ENCODE data around the gene AVPI1. TPM values are rescaled to one million over a fixed set of nuclear protein-coding genes. Genes with fewer than 3 reads are reported as not detected.

AVPI1 gene, protein sequence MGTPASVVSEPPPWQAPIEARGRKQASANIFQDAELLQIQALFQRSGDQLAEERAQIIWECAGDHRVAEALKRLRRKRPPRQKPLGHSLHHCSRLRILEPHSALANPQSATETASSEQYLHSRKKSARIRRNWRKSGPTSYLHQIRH
- 0.53 TPM for polyA plus RNA-seq (2012; ENCODE audit: missing spikeins)

DNA sequence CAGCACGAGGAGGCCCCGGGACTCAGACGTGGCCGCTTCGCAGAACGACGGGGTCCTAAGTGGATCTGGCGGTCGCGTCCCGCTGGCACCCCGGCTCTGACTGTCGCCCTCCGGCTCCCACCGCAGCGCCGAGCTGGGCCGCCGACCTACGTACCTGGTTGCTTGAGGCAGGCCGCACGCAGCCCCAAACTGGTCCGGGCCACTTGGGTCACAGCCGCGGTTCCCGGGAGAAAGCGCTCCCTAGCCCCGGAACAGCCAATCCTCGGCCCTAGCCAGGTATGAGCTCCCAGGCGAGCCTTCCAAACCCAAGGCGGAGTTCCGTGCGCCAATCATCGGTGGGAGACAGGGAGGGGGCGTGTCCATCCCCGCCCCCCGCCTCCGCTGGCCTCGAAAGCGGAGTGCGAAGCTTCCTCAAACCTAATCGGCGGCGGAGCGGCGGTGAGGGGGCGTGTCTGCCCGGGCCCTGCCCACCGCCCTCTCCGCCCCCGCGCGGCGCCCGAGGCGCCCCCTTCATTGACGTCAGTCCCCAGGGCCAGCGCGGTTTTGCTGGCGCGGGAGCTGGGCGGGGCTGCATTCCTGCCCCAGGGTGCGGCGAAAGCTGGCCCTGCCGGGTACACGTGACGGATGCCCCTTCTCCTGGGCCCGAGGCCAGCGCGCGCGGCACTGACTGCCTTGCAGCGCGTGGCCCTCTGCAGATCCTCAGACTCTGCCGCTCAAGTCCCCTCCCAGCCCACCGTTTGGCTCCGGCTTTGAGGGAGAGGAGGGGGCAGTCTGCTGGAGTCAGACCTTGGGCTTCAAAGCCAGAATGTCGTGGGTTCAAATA, at the start of gene AVPI1:
TSS of gene AVPI1 (minus strand) at position 280 of the 823 bp plus-strand sequence. CDS start 7,336 bp downstream, outside the sequence.
- no peak for TF ChIP-seq TAF1 (IDR thresholded peaks at IDR 0.05; ENCODE audit: borderline replicate concordance, low read depth, low read length)
- peak; percentile 42; the same call in 1 of the 2 replicates for TF ChIP-seq POLR2A (IDR thresholded peaks at IDR 0.05; ENCODE audit: low read depth, low read length)
- FAIRE-seq (peak; percentile 93), DNase-seq (ENCODE audit: insufficient read length) (peak; percentile 89)

DNA sequence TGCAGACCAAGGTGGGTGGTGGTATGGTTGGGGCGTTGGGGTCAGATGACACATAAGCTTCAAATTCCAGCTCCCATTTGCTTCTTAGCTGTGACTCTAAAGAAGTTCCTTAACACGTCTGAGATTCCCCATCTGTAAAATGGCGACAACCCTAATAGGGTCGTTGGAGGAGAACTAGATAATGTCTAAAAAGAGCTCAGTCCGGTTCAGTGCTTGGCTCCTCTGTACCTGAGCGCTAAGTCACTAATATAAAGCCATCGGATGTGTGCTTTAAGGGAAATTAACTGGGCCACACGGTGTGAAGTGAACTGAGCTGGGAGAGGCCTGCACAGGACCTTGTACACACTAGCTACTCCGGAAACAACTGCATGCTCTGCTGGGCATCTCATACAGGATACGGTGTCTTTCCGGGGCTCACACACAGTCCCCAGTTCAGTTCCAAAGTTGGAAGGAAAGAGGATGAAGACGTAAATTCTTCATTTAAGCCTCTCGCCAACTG, 49.4 kb upstream of the AVPI1 start:
- TF ChIP-seq POLR2A (IDR thresholded peaks at IDR 0.05; ENCODE audit: low read depth, low read length) (no peak), POLR2AphosphoS5 (IDR thresholded peaks at IDR 0.05; ENCODE audit: low read depth, low read length) (no peak), TAF1 (IDR thresholded peaks at IDR 0.05; ENCODE audit: borderline replicate concordance, low read depth, low read length) (no peak)
- DNase-seq (ENCODE audit: insufficient read length), result no peak
- peak; percentile 30 for FAIRE-seq

- TF ChIP-seq TAF1 (IDR thresholded peaks at IDR 0.05; ENCODE audit: borderline replicate concordance, low read depth, low read length) (no peak), POLR2AphosphoS5 (IDR thresholded peaks at IDR 0.05; ENCODE audit: low read depth, low read length) (no peak), POLR2A (IDR thresholded peaks at IDR 0.05; ENCODE audit: low read depth, low read length) (no peak)
- DNase-seq (ENCODE audit: insufficient read length) (no peak), FAIRE-seq (no peak)
These were observed 47.0 kb upstream of the AVPI1 start for GRCh38 chr10:97734021-97734420.

DNA sequence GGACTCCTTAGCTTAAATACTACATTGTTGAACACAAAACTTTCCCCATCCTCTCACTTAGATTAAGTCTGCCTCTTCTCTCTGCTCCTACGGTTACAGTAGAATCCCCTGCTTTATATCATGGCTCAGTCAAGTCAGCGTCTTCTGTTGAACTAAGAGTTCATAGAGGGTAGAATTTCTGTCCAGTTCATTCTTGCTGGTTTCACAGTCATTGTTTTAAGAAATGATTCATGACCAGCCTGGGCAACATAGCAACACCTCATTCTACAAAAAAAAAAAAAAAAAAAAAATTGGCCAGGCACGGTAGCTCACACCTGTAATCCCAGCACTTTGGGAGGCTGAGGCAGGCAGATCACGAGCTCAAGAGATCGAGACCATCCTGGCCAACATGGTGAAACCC, 46.2 kb upstream of the AVPI1 start:
- no peak for FAIRE-seq
- DNase-seq (ENCODE audit: insufficient read length), result no peak
- no peak for TF ChIP-seq TAF1 (IDR thresholded peaks at IDR 0.05; ENCODE audit: borderline replicate concordance, low read depth, low read length)
- TF ChIP-seq POLR2AphosphoS5 (IDR thresholded peaks at IDR 0.05; ENCODE audit: low read depth, low read length), result no peak
- no peak for TF ChIP-seq POLR2A (IDR thresholded peaks at IDR 0.05; ENCODE audit: low read depth, low read length)

GRCh38 chr10:97732052-97732359, 45.0 kb upstream of the AVPI1 start:
- TF ChIP-seq POLR2A (IDR thresholded peaks at IDR 0.05; ENCODE audit: low read depth, low read length) (no peak), POLR2AphosphoS5 (IDR thresholded peaks at IDR 0.05; ENCODE audit: low read depth, low read length) (no peak), TAF1 (IDR thresholded peaks at IDR 0.05; ENCODE audit: borderline replicate concordance, low read depth, low read length) (no peak)
- DNase-seq (ENCODE audit: insufficient read length) (no peak), FAIRE-seq (no peak)

- DNase-seq (ENCODE audit: insufficient read length) (no peak), FAIRE-seq (peak; percentile 92)
These were observed 44.5 kb upstream of the AVPI1 start for GRCh38 chr10:97731346-97732051.

DNA sequence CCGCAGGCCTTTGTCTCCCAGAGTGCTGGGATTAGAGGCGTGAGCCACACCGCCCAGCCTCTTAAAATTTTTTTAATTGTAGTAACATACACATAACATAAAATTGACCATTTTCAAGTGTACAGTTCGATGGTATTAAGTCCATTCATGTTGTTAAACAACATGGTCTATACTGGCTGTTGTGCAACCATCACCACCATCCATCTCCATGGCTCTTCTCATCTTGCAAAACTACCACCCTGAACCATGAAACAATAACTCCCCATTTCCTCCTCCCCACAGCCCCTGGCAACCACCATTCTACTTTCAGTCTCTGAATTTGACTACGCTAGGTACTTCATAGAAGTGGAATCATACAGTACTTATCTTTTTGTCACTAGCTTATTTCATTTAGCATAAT, 42.0 kb upstream of the AVPI1 start:
- DNase-seq (ENCODE audit: insufficient read length) (no peak), FAIRE-seq (no peak)
- TF ChIP-seq POLR2AphosphoS5 (IDR thresholded peaks at IDR 0.05; ENCODE audit: low read depth, low read length) (no peak), TAF1 (IDR thresholded peaks at IDR 0.05; ENCODE audit: borderline replicate concordance, low read depth, low read length) (no peak), POLR2A (IDR thresholded peaks at IDR 0.05; ENCODE audit: low read depth, low read length) (no peak)

More at GRCh38 chr10:97731346-97732051, 44.5 kb upstream of the AVPI1 start:
- TF ChIP-seq POLR2A (IDR thresholded peaks at IDR 0.05; ENCODE audit: low read depth, low read length) (no peak), POLR2AphosphoS5 (IDR thresholded peaks at IDR 0.05; ENCODE audit: low read depth, low read length) (no peak), TAF1 (IDR thresholded peaks at IDR 0.05; ENCODE audit: borderline replicate concordance, low read depth, low read length) (no peak)

DNA sequence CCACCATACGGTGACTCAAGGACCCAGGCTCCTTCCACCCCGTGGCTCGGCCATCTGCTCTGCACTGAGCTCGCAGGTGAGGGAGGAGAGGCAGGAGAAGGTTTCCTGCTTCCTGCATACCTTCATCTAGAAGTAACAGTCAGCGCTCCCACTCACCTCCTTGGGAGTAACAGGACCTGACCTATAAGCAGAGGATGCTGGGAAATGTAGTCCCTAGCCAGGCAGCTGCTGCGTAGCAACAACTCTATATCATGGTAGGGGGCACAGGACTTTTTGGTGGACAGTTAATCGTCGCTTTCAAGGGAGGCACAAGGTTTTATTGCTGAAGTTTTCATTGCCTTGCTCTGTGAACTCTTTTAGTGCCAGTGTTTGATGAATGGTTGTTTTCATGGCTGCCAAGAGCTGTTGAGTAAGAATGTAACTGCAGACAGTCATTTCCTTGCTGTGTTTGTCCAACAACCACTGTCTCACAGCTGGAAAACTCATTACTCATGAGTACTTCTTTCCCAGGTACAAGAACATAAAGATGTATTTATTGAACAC, 39.7 kb upstream of the AVPI1 start:
- FAIRE-seq (no peak), DNase-seq (ENCODE audit: insufficient read length) (no peak)
- TF ChIP-seq POLR2A (IDR thresholded peaks at IDR 0.05; ENCODE audit: low read depth, low read length) (no peak), TAF1 (IDR thresholded peaks at IDR 0.05; ENCODE audit: borderline replicate concordance, low read depth, low read length) (no peak), POLR2AphosphoS5 (IDR thresholded peaks at IDR 0.05; ENCODE audit: low read depth, low read length) (no peak)

DNA sequence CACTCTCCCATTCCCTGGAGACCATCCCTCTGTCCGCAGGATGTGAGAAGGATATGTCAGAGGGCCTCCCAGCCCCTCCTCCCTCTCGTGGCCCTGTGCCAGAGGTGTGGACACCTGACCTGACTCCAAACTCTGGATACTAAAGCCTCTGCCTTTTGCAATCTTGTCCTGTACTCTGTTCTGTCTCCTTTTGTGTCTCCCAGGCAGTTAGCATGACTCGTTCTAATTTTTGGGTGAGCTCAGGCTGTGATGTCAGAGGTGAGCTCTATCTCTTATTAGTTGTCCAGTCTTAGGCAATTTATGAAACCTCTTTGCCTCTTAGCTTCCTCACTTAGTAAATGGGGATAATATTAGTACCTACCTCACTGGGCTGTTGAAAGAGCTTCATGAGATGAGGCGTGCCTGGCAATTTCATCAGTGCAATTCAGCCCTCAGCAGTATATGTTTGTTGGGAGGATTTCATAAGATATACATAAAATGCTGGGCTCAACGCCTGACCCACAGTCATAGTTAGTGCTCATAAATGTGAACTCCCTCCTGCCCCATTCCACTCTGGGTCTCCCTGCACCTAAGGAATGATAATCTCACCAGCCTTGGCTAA, 37.4 kb upstream of the AVPI1 start:
- no peak for DNase-seq (ENCODE audit: insufficient read length)
- FAIRE-seq, result no peak
- TF ChIP-seq POLR2AphosphoS5 (IDR thresholded peaks at IDR 0.05; ENCODE audit: low read depth, low read length) (no peak), POLR2A (IDR thresholded peaks at IDR 0.05; ENCODE audit: low read depth, low read length) (no peak)

DNA sequence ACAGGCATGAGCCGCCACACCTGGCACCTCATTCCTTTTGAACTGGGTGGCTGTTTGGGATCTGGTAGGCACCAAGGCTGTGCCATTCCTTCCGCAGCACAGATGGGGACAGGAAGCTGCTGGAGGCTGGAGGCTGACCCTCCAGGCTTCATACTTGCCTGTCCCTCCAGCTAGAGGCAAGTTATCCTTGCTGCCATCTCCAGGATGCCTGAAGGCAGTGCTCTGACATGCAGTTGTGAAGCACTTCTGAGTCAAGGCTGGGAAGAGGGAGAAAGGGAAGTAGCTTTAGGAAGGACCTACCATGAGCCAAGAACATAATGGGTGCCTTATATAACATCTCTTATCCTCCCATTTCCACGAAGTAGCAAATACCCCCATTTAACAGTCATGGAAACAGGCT, 36.0 kb upstream of the AVPI1 start:
- no peak for TF ChIP-seq TAF1 (IDR thresholded peaks at IDR 0.05; ENCODE audit: borderline replicate concordance, low read depth, low read length)
- no peak for TF ChIP-seq POLR2A (IDR thresholded peaks at IDR 0.05; ENCODE audit: low read depth, low read length)
- no peak for TF ChIP-seq POLR2AphosphoS5 (IDR thresholded peaks at IDR 0.05; ENCODE audit: low read depth, low read length)
- FAIRE-seq (no peak), DNase-seq (ENCODE audit: insufficient read length) (no peak)

All from GM12892 (cell line).